Liver (tissue), 3 donors: ENCODE results near the gene XYLT1.

Source experiments
- CTCF ChIP-seq: fragments of 150-350 bp; IDR thresholded peaks from 2 replicates; pipeline ENCODE4 v1.5.1; 2017; ENCODE audit warnings: improper control_type of control experiment, low read depth, low read length; ENCODE audit not compliant: missing input control
- EGR1 ChIP-seq, 2 donors: IDR thresholded peaks; 2 replicates each; pipeline ENCODE4 v1.6.1; 2016 to 2018; ENCODE audit warnings: antibody characterized with exemption in 2 of 2, low read depth in 2 of 2
- RAD21 ChIP-seq, 2 donors: IDR thresholded peaks; 2 replicates each; pipeline ENCODE4 v1.6.1; 2016; ENCODE audit warnings: antibody characterized with exemption in 2 of 2, mild to moderate bottlenecking in 2 of 2
- SP1 ChIP-seq: IDR thresholded peaks from 2 replicates; pipeline ENCODE4 v1.6.1; 2018; ENCODE audit warnings: antibody characterized with exemption, mild to moderate bottlenecking
- TAF1 ChIP-seq: conservative IDR thresholded peaks from 2 replicates; pipeline ENCODE4 v1.6.1; 2016; ENCODE audit warnings: antibody characterized with exemption, mild to moderate bottlenecking
- YY1 ChIP-seq: IDR thresholded peaks from 2 replicates; pipeline ENCODE4 v1.6.1; 2016; ENCODE audit warnings: antibody characterized with exemption, mild to moderate bottlenecking
- TF ChIP-seq, protein P1 (sequence below): IDR thresholded peaks from 2 replicates; pipeline ENCODE4 v1.6.1; 2016; ENCODE audit warnings: antibody characterized with exemption
- TF ChIP-seq, protein P2 (sequence below): IDR thresholded peaks from 2 replicates; pipeline ENCODE4 v1.6.1; 2016; ENCODE audit warnings: antibody characterized with exemption, mild to moderate bottlenecking
- donor health status: healthy.
- donor health status: healthy.

DNA sequence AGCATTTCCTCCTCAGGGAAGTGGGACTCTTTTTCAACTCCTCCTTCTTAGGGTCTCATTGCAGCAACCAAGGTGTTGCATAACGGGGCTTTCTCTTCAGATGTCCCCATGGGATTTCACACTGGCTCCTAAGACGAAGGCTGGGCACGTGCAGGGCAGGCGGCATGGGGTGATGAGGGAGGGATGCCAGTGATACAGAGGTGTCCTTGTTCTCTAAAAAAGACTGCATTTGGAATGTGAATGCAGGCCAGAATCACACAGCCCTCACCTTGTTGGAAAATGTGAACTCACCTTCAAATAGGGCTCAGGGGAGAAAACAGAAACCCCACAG, 105.6 kb downstream of the XYLT1 start:
- TF ChIP-seq, protein P1, sequence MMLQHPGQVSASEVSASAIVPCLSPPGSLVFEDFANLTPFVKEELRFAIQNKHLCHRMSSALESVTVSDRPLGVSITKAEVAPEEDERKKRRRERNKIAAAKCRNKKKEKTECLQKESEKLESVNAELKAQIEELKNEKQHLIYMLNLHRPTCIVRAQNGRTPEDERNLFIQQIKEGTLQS: no peak
- no peak for TF ChIP-seq CTCF
- no peak for TF ChIP-seq SP1
- TF ChIP-seq YY1: no peak
- TF ChIP-seq, protein P2, sequence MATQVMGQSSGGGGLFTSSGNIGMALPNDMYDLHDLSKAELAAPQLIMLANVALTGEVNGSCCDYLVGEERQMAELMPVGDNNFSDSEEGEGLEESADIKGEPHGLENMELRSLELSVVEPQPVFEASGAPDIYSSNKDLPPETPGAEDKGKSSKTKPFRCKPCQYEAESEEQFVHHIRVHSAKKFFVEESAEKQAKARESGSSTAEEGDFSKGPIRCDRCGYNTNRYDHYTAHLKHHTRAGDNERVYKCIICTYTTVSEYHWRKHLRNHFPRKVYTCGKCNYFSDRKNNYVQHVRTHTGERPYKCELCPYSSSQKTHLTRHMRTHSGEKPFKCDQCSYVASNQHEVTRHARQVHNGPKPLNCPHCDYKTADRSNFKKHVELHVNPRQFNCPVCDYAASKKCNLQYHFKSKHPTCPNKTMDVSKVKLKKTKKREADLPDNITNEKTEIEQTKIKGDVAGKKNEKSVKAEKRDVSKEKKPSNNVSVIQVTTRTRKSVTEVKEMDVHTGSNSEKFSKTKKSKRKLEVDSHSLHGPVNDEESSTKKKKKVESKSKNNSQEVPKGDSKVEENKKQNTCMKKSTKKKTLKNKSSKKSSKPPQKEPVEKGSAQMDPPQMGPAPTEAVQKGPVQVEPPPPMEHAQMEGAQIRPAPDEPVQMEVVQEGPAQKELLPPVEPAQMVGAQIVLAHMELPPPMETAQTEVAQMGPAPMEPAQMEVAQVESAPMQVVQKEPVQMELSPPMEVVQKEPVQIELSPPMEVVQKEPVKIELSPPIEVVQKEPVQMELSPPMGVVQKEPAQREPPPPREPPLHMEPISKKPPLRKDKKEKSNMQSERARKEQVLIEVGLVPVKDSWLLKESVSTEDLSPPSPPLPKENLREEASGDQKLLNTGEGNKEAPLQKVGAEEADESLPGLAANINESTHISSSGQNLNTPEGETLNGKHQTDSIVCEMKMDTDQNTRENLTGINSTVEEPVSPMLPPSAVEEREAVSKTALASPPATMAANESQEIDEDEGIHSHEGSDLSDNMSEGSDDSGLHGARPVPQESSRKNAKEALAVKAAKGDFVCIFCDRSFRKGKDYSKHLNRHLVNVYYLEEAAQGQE: no peak
- no peak for TF ChIP-seq TAF1
- TF ChIP-seq EGR1 (IDR thresholded peaks at IDR 0.05; ENCODE audit: low read depth in 2 of 2): no peak
- TF ChIP-seq RAD21 (IDR thresholded peaks at IDR 0.05): no peak
